WTC11 (cell line): Measurements from ENCODE around the gene RBPJ. TPM values are rescaled to one million over a fixed set of nuclear protein-coding genes. Genes with fewer than 3 reads are reported as not detected.

Experiments used
- ATAC-seq: fragments of 200-7000 bp; cut with Tn5 transposase; 2 replicates; pipeline ENCODE4 v1.10.0; 2021; ENCODE audit warnings: mild to moderate bottlenecking, moderate library complexity
- CTCF ChIA-PET: fragments of 300-600 bp; sonication (Branson Sonifier 250); formaldehyde crosslinking; loops from one replicate; lab custom pipeline; 2021; ENCODE audit warnings: antibody characterized with exemption; lab: Charles Lee
- POLR2A ChIA-PET: fragments of 350-600 bp; sonication (Branson Sonifier 250); formaldehyde crosslinking; loops from one replicate; lab custom pipeline; 2021; ENCODE audit warnings: antibody characterized with exemption; lab: Charles Lee
- DNase-seq: peaks from one replicate; pipeline ENCODE4 v3.0.0; 2021; ENCODE audit warnings: low spot score
- H3K27ac Mint-ChIP-seq: 2 replicates; pipeline ENCODE4 v1.8.0; 2021; ENCODE audit warnings: mixed read lengths
- H3K27me3 Mint-ChIP-seq: 2 replicates; pipeline ENCODE4 v1.8.0; 2021; ENCODE audit warnings: low read depth, mild to moderate bottlenecking, moderate library complexity, mixed read lengths
- H3K36me3 Mint-ChIP-seq: 2 replicates; pipeline ENCODE4 v1.8.0; 2021; ENCODE audit warnings: mixed read lengths
- H3K4me1 Mint-ChIP-seq: 2 replicates; pipeline ENCODE4 v1.8.0; 2022; ENCODE audit warnings: mixed read lengths
- H3K4me3 Mint-ChIP-seq: 2 replicates; pipeline ENCODE4 v1.8.0; 2021; ENCODE audit warnings: mild to moderate bottlenecking, moderate library complexity, mixed read lengths
- H3K9me3 Mint-ChIP-seq: 2 replicates; pipeline ENCODE4 v1.8.0; 2021; ENCODE audit warnings: mixed read lengths
- AR ChIP-seq: fragments of 250-450 bp; sonication (Bioruptor Pico); IDR thresholded peaks from 2 replicates; pipeline ENCODE4 v1.9.0; 2021; ENCODE audit warnings: mild to moderate bottlenecking
- ARID4B ChIP-seq: sonication (generic); formaldehyde crosslinking; IDR thresholded peaks from 2 replicates; pipeline ENCODE4 v1.8.0; 2023; ENCODE audit warnings: missing genetic modification reagents, mild to moderate bottlenecking, borderline replicate concordance
- CBFB ChIP-seq: sonication (generic); formaldehyde crosslinking; IDR thresholded peaks from 2 replicates; pipeline ENCODE4 v1.8.1; 2022; ENCODE audit warnings: mild to moderate bottlenecking, low read depth, missing genetic modification reagents
- CDX4 ChIP-seq: fragments of 250-450 bp; sonication (Bioruptor Pico); IDR thresholded peaks from 2 replicates; pipeline ENCODE4 v1.9.0; 2021; ENCODE audit warnings: moderate library complexity, mild to moderate bottlenecking, inconsistent platforms, borderline replicate concordance
- CTCF ChIP-seq: fragments of 200-600 bp; IDR thresholded peaks from 2 replicates; pipeline ENCODE4 v1.8.0; 2022; ENCODE audit warnings: antibody characterized with exemption
- ELF4 ChIP-seq: sonication (generic); formaldehyde crosslinking; IDR thresholded peaks from 2 replicates; pipeline ENCODE4 v1.8.1; 2022; ENCODE audit warnings: low read depth, mild to moderate bottlenecking, moderate library complexity, missing genetic modification reagents
- EMX1 ChIP-seq: fragments of 250-450 bp; sonication (Bioruptor Pico); IDR thresholded peaks from 2 replicates; pipeline ENCODE4 v1.8.0; 2021; ENCODE audit warnings: mild to moderate bottlenecking
- FOXK1 ChIP-seq: sonication (generic); formaldehyde crosslinking; IDR thresholded peaks from 2 replicates; pipeline ENCODE4 v1.8.0; 2022; ENCODE audit warnings: mild to moderate bottlenecking, moderate library complexity, missing genetic modification reagents
- GTF2I ChIP-seq: fragments of 250-450 bp; sonication (Bioruptor Pico); conservative IDR thresholded peaks from 2 replicates; pipeline ENCODE4 v1.4.0; 2021; ENCODE audit warnings: mild to moderate bottlenecking
- NR2C2 ChIP-seq: sonication (generic); formaldehyde crosslinking; IDR thresholded peaks from 2 replicates; pipeline ENCODE4 v1.8.0; 2022; ENCODE audit warnings: mild to moderate bottlenecking, missing genetic modification reagents
- RELA ChIP-seq: sonication (generic); formaldehyde crosslinking; IDR thresholded peaks from 2 replicates; pipeline ENCODE4 v1.8.1; 2022; ENCODE audit warnings: missing genetic modification reagents, mild to moderate bottlenecking, borderline replicate concordance
- SMAD4 ChIP-seq: sonication (generic); formaldehyde crosslinking; IDR thresholded peaks from 2 replicates; pipeline ENCODE4 v1.8.0; 2022; ENCODE audit warnings: mild to moderate bottlenecking, missing genetic modification reagents
- SOX15 ChIP-seq: fragments of 250-450 bp; sonication (Bioruptor Pico); IDR thresholded peaks from 2 replicates; pipeline ENCODE4 v1.9.0; 2021; ENCODE audit warnings: mild to moderate bottlenecking
- ZMAT4 ChIP-seq: fragments of 250-450 bp; sonication (Bioruptor Pico); IDR thresholded peaks from 2 replicates; pipeline ENCODE4 v1.9.0; 2021; ENCODE audit warnings: mild to moderate bottlenecking
- ZNF263 ChIP-seq: sonication (generic); formaldehyde crosslinking; IDR thresholded peaks from 2 replicates; pipeline ENCODE4 v1.8.1; 2022; ENCODE audit warnings: low read depth, mild to moderate bottlenecking, moderate library complexity, missing genetic modification reagents
- ZNF281 ChIP-seq: sonication (generic); formaldehyde crosslinking; IDR thresholded peaks from 2 replicates; pipeline ENCODE4 v1.8.0; 2023; ENCODE audit warnings: mild to moderate bottlenecking, missing genetic modification reagents
- ZNF396 ChIP-seq: fragments of 250-450 bp; sonication (Bioruptor Pico); IDR thresholded peaks from 2 replicates; pipeline ENCODE4 v1.8.0; 2021; ENCODE audit warnings: mild to moderate bottlenecking, moderate library complexity, borderline replicate concordance
- ZNF532 ChIP-seq: fragments of 250-450 bp; sonication (Bioruptor Pico); IDR thresholded peaks from 2 replicates; pipeline ENCODE4 v1.9.0; 2021; ENCODE audit warnings: mild to moderate bottlenecking, borderline replicate concordance
- total RNA-seq: library from RNA; stranded (reverse); gene quantifications from 3 replicates; pipeline ENCODE4 v1.2.3, GENCODE V29; 2021

Gene RBPJ
- total RNA-seq, 1 experiment from 2014 or later = 163 TPM

GRCh38 chr4:26273616-26273980 lies 47.2 kb upstream of the RBPJ start:
- H3K9me3 Mint-ChIP-seq = no peaks in the 10 kb centered on the region
- ChIA-PET POLR2A (no interaction called here), CTCF (interaction anchor here (1.4 kb wide), 1 partner anchor 204 kb away, joined by 3 read pairs; no protein-coding TSS in a partner anchor)
- H3K4me3 Mint-ChIP-seq = no peak overlapping the region
- DNase-seq = no peak
- no peak overlapping the region for H3K27ac Mint-ChIP-seq
- H3K27me3 Mint-ChIP-seq = no peaks in the 10 kb centered on the region
- peak; percentile 47 for ATAC-seq
- TF ChIP-seq ZNF281 (CRISPR knock-in tag) = no peak
- peaks cover 44% of the 10 kb centered on the region for H3K4me1 Mint-ChIP-seq
- no peaks in the 10 kb centered on the region for H3K36me3 Mint-ChIP-seq

GRCh38 chr4:26275281-26275680 lies 45.5 kb upstream of the RBPJ start:
- ChIA-PET POLR2A (no interaction called here), CTCF (interaction anchor here (1.5 kb wide), 1 partner anchor 55 kb away, joined by 3 read pairs; no protein-coding TSS in a partner anchor)
- no peaks in the 10 kb centered on the region for H3K36me3 Mint-ChIP-seq
- TF ChIP-seq CBFB (CRISPR knock-in tag) (no peak), SMAD4 (CRISPR knock-in tag) (no peak), ZNF396 (CRISPR knock-in tag) (no peak), ZNF263 (CRISPR knock-in tag) (no peak), NR2C2 (CRISPR knock-in tag) (no peak), SOX15 (CRISPR knock-in tag) (no peak), EMX1 (CRISPR knock-in tag) (no peak), ELF4 (CRISPR knock-in tag) (no peak), ZNF532 (no peak), FOXK1 (no peak), RELA (CRISPR knock-in tag) (no peak), CTCF (no peak), AR (CRISPR knock-in tag) (no peak), ARID4B (no peak), GTF2I (CRISPR knock-in tag) (no peak), ZMAT4 (CRISPR knock-in tag) (no peak), CDX4 (no peak)
- no peak overlapping the region for H3K27ac Mint-ChIP-seq
- H3K27me3 Mint-ChIP-seq = no peaks in the 10 kb centered on the region
- DNase-seq (no peak), ATAC-seq (no peak)
- H3K4me3 Mint-ChIP-seq = no peak overlapping the region
- peaks cover 44% of the 10 kb centered on the region for H3K4me1 Mint-ChIP-seq
- no peaks in the 10 kb centered on the region for H3K9me3 Mint-ChIP-seq
